ENCODE data around the gene CTXND1.
A peak's percentile ranks its signal among the peaks of the same experiment; 100 is the strongest.

CTXND1 gene

DNA sequence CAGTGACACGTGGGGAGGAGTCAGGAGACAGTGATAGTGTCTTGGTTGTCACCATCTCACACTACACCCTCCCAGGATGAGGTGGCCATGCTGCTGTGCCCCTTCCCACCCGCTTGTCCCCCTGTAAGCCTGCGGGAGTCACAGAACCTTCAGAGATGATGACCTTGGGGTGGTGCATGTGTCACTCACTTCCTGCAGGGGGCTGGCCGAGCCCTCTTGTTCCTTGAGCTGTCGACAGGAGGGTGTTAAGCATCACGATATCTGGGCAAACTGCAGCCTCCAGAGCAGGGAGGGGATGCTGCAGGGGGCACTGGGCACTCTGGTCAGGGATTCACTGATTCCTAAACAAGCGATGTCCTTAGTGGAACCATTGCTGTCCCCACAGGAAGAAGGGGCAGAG, 71.5 kb downstream of the CTXND1 start:
- no peak for DNase-seq

DNA sequence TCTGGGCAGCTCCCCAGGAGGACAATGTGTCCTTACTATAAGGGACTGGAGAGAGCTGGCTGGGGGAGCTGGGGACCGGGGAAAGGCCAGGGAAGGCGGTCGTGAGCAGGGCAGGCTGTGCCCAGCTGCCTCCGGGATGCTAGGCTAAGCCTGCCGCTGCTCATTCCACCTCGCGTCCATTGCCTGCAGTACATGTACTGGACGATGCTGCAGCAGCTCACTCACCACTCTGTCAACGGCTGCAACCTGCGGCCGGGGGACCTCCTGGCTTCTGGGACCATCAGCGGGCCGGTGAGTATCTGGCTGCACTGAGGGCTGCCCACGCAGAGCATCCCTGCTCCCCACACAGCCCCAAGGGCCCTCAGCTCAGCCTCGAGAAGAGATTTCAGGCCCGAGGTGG, 72.1 kb downstream of the CTXND1 start:
- no peak for DNase-seq

DNA sequence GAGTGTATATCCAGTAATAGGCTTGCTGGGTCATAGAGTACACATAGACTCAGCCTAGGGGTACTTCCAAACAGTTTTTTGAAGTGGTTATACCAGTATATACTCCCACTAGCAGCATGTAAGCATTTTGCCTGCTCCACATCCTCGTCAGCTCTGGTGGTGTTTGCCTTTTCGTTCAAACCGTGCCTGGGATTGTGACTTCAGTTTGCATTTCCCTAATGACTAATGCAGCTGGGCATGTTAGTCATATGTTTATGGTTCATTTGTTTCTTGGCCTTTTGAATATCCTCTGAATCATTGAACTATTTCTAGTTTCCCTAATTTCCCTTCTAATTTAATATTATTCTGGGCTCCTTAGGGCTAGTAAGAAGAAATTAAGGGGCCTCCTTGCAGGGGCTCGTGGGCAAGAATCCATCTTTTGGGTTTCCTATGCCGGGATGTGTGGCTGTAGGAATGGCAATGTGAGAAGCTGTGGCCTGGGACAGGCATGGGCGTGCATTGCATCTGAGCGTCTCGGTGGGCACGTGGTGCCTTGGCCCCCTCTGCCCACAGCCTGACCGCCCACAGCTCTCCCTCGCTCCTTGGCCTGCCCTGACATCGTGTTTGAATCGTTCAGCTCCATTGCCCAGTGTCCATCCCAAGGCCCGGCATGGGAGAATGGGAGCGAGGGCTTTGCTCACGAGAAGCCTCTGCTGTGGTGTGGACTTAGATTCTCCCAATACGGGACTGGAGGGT, 72.8 kb downstream of the CTXND1 start:
- DNase-seq = peak; percentile 6

DNA sequence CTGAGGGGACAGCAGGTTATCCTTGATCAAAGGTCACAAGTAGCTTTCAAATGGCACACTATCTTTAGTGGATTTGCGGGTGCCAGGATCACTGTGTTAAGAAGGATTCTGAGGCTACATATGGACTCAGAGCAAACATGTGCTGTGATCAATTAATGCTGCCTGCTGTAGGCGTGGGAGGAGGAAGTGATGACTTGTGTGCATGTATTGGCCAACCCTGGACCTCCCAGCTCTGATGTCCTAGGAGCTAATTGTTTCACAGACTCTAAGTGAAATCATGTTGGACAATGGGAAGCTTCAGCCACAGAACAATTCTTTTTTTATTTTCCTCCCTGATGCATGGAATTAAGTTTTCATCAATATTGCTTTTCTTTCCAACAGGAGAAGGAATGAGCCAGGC, 74.9 kb downstream of the CTXND1 start:
- DNase-seq = no peak

DNA sequence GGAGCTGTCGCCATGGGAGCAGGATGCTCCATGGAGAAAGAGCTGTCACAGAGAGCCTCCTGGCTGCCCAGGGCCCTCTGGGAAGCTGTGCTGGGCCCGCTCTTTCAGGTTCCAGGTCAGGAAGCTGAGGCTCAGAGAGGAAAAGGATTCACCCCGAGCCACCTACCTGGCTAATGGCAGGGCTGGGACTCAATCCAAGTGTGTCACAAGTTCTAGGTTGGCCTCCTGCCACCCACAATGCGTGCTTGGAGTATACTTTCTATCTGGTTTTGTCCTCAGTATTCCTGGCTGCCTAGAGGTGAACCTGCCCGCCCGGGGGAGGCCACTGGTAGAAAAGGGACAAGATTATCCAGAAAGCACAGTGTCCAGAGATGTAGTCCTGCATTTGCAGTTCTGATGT, 75.6 kb downstream of the CTXND1 start:
- no peak for DNase-seq

DNA sequence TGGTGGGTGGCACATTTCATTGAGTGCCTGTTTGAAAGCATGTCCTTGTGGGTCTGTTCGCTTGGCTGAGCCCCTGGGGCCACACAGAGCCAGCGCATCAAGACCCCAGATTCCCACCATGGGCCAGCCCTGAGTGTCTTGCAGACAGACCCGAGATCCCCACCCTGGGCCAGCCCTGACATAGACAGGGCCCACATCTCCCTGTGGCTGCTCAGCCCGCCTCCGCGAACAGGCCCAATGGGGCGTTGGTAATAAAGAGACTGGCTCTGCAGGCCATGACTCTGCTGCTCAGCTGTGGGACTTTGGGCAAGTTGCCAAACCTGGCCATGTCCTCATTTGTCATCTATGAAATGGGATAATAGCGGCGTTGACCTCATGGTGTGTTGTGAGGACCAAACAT, 76.6 kb downstream of the CTXND1 start:
- DNase-seq = no peak

DNA sequence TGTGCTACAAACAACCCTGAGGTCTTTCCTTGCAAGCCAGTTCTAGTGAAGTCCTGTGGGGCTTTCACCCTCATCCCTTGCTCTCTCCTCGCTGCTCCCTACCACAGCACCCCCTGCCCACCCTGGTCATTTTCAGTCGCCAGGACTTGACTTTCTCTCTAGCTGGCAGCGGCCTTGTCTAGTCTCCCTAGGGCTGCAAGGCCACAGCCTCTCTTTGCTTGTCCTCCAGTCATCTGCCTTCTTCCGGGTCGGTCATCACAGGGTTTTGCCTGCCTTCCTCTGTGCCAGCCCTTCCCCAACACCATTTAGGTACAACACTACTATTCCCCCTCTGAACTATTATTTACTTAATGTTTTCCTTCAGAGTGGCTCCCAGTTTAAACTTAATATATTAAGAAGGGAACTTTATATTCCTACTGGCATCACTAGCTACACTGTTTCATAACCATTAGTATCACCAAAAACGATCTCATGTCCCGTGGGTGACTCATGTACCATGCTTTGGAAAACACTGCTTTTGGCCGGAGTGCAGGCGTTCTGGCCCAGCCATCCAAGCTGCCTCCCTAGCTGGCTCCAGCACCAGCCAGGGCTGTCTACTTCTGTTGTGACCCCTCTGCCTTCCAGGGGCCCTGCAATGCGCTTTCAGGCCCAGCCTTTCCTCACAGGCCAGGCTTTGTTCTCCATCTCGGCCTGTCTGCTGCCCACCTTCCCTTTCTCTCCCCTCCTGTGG, 77.8 kb downstream of the CTXND1 start:
- no peak for DNase-seq

DNA sequence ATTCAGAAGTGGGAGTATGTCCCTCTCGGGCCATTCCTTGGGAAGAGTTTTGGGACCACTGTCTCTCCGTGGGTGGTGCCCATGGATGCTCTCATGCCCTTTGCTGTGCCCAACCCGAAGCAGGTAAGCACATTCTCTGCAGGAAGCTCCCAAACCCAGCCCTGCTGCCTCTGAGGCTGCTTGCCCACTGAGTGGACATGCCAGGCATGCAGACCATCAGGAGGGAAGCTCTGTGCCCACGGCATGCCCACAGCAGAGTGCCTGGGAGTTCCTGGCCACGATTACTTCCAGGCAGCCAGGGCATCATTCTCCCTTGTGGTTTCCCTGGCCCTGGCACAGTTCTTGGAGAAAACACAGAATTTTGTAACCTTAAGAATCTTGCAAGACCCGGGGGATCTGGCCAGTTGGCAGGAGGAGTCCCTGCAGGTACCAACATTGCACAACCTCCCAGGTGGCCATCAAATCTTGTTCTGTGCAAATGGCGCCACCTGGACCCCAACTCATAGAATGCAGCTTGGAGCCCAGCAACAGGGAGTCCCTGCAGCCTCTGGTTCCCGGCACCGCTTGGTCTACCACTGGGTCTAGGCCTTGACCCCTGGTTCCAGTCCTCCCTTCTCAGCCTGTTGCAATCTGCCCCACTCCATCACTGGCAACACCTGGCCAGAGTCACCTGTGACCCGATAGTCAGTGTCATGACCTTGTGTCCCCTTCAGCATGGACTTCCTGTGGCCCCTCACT, 78.8 kb downstream of the CTXND1 start:
- DNase-seq = no peak

DNA sequence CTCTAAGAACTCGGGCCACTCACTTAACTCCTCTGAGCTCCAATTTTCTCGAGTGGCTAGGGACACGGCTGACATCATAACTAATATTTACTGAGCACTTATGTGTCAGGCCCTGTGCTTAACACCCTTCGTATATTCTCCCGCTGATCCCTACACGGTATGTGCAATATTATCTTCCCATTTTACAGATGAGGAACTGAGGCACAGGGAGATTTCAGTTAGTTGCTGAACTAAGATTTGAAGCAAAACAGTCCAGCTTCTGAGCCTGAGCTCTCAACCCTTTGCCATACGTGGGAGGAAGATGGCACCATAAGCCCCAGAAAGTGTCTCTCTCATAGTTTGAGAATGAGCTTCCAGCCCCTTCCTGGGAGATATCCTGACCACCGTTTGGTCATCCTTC, 79.6 kb downstream of the CTXND1 start:
- DNase-seq = no peak

DNA sequence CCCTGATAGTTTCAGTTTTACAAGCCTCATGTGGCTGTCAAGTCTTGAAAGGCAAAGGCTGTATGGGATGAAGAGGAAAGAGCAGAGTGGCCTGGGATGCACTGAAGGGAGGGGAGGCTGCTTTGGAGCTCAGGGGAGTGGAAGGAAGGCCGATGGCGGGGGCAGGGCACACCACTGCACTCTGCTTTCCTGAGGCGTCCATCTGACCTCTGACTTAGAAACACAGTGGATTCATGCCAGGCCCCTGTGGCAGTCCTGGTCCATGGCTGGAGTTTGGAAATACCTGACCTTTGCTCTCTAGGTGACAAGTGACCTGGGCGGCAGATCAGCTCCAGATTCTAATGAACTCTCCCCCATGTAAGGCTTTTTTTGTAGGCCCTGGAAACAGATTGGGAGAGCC, 80.2 kb downstream of the CTXND1 start:
- DNase-seq = no peak

DNA sequence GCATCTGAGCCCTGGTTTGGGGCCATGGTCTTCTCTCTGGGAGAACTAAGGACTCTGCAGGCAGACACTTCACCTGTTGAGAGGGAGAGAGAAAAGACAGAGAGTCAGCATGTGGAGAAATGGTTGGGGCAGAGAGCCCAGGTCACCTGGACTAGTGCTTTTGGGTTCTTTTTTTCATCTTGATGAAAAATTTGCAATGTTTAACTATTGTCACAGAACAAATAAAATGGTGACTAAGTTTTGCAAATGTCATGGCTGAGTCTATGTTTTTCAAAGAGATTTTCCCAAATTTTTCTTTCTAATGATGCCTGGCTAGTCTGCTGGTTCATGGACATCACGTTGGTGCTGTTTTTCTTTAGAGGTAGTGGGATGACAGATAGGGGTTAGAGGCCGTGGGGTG, 81.4 kb downstream of the CTXND1 start:
- DNase-seq = no peak

DNA sequence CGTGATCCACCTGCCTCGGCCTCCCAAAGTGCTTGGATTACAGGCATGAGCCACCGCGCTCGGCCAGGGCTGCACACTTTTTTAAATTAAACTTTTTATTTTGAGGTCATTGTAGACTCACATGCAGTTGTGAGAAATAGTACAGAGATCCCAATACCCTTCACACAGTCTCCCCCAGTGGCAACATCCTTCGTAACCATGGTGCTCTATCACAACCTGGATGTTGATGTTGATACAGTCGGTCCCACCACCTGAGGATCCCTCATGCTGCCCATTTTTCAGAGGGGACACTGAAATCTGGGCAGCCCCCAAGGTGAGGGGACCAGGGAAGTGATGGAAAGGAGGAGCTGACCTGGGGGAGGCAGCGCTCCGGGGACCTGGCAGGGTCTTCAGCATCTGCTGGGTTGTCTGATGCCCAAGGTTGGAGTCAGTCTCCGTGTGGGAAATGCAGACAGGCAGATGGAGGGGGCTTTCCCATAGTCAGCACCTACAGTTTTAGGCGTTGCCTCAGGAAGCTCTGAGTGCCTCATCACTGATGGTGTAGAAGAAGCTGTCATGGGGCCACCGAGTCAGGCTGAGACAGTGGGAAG, 82.2 kb downstream of the CTXND1 start:
- DNase-seq = no peak

DNA sequence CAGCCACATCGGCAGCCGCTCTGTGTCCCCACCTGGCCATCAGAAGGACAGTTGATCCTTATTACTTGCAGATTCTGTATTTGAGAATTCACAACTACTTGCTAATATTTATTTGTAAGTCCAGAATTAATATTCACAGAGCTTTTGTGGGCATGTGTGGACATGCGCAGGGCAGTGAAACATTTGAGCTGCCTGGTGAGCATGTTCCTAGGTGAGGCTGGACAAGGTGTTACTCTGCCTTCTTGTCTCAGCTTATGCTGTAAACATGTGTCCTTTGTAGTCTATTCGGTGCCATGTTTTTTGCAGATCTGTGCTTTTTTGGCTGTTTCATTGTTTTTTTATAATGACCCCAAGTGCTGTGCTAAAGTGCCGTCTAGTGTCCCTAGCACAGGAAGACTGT, 83.6 kb downstream of the CTXND1 start:
- DNase-seq = no peak

DNA sequence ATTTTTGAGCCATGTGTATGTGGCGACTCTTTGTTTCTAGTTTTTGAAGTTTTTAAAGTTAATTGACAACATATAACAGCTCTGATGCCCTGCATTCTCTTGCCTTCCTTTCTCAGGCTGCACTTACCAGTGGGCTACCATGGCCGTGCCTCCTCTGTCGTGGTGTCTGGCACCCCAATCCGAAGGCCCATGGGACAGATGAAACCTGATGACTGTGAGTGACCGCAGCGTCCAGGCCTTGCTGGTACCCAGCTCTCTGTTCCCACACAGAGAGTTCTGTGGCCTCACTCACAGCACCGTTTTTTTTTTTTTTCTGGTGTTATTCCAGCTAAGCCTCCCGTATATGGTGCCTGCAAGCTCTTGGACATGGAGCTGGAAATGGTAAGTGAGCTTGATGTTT, 84.1 kb downstream of the CTXND1 start:
- no peak for DNase-seq

DNA sequence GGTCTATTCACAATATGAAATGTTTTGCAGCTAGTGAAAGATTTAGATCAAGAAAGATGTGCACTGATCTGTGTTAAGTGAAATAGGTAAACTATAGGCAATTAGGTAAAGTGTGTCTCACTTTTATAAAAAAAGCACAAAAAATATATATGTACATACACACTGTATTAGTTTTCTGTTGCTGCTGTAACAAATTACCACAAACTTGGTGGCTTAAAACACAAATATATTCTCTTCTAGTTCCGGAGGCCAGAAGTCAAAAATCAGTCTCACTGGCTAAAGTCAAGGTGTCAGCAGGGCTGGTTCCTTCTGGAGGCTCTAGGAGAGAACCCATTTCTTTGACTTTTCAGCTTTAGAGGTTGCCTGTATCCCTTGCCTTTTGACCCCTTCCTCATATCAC, 88.1 kb downstream of the CTXND1 start:
- no peak for DNase-seq

DNA sequence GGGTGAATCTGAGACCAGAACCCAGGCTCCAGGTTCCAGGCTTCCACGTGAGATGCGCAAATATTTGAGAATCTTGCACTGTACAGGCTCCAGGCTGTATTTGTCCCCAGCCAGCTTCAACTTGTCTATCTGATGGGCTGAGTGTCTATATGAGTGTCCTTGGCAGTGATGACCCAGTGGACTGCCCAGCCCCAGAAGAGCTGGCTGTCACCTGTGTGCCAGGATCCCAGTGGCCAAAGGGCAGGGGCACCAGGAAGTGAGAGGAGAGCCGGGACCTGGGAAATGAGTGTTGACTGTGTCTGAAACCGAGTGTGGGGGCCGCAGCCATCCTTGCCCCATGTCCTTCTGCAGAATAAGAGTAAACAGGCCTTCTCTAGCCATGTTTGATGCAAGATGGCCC, 88.8 kb downstream of the CTXND1 start:
- DNase-seq = no peak

DNA sequence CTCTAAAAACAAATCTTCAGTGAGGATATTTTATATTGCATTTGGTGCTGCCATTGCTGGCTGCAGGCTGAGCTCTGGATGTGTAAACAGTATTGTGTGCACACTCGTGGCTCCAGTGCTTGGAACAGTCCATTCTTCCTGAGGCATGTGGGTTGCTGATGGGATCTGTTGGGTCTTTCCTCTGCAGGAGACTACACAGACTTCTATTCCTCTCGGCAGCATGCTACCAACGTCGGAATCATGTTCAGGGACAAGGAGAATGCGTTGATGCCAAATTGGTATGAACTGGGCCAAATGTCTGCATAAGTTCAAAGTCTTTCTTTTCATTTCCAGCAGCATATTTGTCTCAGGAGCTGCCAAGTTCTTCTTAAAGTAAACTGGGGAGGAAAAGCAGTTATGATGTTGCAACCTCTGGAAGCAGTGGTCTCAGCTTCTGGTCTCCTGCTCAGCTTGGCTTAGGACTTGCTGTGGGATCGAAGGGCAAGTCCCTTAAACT, 89.9 kb downstream of the CTXND1 start:
- DNase-seq = no peak

DNA sequence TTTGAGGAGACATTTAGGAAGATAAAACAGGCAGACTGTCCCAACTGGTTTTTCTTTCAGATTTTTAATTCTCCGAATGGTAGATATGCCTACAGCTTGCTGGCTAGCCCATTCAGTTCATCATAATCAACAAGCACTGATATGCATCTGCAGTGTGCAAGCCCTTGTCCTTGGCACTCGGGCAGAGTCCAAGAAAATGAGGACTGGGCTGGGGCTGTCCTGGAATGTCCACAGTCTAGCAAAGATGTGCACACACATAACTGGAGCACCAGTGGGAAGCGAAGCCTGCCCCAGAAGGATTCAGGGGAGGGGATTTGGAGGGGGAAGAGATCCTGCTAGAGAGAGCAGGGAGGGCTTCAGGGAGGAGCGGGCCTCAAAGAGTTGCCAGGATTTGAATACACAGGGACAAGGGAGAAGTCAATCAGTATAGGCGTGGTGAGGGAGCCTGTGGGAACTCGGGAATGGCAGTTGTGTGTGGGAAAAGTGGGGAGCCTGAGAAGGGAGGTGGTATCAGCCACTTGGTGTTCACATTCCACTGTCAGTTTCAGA, 90.5 kb downstream of the CTXND1 start:
- DNase-seq = no peak

DNA sequence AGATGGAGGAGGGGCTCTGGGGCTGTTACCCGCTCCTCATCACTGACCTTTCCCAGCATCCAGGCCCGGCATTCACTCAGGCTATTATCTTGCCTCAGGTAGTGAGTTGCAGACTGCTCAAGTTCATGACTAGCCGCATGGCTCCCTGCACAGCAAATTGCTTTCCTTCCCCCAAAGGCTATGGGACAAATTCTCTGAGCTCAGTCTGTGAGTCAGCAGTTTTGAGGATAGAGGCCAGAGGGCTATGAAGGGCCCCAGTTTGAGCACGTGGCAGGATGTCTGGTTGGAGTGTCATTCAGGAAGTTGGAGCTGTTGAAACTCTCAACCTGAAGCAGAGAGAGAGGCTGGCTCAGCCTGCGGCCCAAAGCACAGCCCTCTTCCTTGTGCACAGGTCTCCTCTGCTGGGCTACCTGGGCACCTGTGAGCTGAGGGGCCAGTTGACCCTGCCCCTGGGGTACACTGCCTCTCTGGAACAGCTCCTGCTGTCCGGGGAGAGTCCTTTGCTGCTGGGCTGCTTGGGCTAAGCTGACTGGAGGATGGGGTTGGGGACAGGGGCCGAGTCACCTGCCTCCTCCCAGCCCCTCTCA, 91.3 kb downstream of the CTXND1 start:
- no peak for DNase-seq

DNA sequence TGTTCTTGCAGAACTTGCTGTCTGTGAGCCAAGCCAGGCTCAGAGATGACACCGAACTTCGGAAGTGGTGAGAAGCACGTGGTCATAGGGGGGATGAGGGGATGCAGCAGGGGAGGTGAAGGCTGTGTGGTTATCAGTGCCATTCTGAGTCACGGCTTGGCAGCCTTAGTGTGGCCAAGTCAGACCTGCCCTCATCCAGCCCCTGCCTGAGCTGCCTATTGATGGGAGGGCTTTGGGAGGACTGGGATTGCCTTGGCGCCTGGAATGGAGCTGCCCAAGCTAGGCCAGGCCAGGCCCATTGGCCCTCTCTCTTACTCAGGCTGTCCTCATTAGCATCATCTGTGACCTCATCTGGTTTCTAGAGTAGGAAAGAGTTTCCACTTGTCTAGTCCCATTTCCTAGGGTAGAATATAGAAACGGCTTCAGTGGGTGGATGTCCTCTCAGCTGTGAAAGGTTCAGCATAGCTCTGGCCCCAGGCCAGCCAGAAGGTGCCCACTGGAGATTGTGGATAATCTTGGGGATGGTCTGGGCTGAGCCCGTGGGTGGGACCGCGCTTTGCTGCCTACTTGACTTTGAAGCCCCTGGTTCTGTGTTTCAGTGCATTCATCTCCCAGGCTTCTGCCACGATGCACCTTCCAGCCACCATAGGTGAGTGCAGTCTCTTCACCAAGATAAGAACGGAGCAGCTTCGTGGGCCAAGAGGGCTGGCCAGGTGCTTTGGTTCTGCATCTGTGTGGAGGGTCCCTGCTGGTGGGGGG, 92.0 kb downstream of the CTXND1 start:
- no peak for DNase-seq

DNA sequence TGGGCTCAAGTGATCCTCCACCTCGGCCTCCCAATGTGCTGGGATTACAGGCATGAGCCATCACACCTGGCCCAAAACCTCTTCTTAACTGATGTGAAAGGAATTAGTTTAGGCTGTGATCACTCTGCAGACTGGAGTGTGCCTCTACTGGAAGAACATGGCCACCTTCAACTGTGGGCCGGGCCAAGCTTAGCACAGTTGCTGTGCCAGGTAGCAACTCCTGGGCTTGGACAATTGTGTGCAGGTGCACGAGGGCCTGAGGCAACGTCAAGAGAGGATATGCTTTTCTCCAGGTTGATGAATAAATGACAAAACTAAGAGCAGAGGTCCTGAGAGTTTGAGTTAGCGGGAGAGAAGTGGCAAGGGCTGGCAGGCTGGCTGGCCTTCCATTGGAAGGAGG, 92.7 kb downstream of the CTXND1 start:
- no peak for DNase-seq

DNA sequence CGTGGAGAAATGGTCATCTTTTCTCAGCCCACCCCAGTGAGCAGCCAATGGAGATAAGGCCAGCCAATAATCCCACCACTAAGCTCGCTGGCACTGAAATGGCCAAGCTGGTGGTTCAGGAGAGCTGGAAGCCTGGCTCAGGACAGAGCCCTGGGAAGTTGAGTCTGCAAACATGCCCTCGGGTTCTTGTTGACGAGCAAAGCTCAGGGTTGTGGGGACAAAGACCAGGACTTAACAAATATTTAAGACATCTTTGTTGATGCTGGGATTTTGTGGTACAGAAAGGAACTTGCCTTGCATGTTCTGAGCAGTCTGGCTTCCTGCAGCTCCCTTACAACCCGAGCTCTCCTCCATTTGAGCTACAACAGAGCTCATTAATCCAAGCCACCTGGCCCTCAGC, 94.8 kb downstream of the CTXND1 start:
- DNase-seq = no peak
